Liver (tissue), 9 donors: Measurements from ENCODE around the gene EMD. TPM values are rescaled to one million over a fixed set of nuclear protein-coding genes. Genes with fewer than 3 reads are reported as not detected.
"Not testable (repeated sequence)": the region's sequence is repeated elsewhere in the genome, so short reads cannot be mapped to it uniquely, and the experiment has no call there.

ENCODE experiments used
- DNase-seq: peaks from one replicate; pipeline ENCODE4 v3.0.0-alpha.2; 2017; ENCODE audit warnings: low spot score
- H3K27ac ChIP-seq, 2 donors: one replicate each; pipeline ENCODE4 v1.7.0; 2013; ENCODE audit warnings: inconsistent platforms in 2 of 2, low read length in 2 of 2, control low read depth in 1 of 2, low read depth in 1 of 2, mild to moderate bottlenecking in 1 of 2
- H3K27me3 ChIP-seq, 4 donors: one replicate each; pipeline versions ENCODE4 v1.6.1 to v1.7.0; 2013; ENCODE audit warnings: low read length in 3 of 4, inconsistent platforms in 1 of 4, mild to moderate bottlenecking in 1 of 4, moderate library complexity in 1 of 4; ENCODE audit not compliant: control insufficient read depth in 4 of 4, insufficient read depth in 4 of 4
- H3K36me3 ChIP-seq, 4 donors: one replicate each; pipeline versions ENCODE4 v1.6.1 to v1.7.0; 2013; ENCODE audit warnings: low read length in 3 of 4, mild to moderate bottlenecking in 3 of 4, low read depth in 1 of 4, moderate library complexity in 1 of 4; ENCODE audit not compliant: control insufficient read depth in 4 of 4, insufficient read depth in 3 of 4
- H3K4me1 ChIP-seq, 4 donors: one replicate each; pipeline versions ENCODE4 v1.6.1 to v1.7.0; 2013; ENCODE audit warnings: low read length in 3 of 4, mild to moderate bottlenecking in 3 of 4, moderate library complexity in 1 of 4; ENCODE audit not compliant: control insufficient read depth in 4 of 4, insufficient read depth in 4 of 4
- H3K4me3 ChIP-seq, 3 donors: one replicate each; pipeline versions ENCODE4 v1.6.1 to v1.7.0; 2013; ENCODE audit warnings: low read length in 3 of 3, control low read depth in 1 of 3, low read depth in 1 of 3, mild to moderate bottlenecking in 1 of 3
- H3K9ac ChIP-seq, 2 donors: one replicate each; pipeline ENCODE4 v1.7.0; 2013; ENCODE audit warnings: low read length in 2 of 2, mild to moderate bottlenecking in 2 of 2, moderate library complexity in 2 of 2, control low read depth in 1 of 2, low read depth in 1 of 2
- H3K9me3 ChIP-seq, 4 donors: one replicate each; pipeline versions ENCODE4 v1.6.1 to v1.7.0; 2013; ENCODE audit warnings: low read length in 3 of 4; ENCODE audit not compliant: control insufficient read depth in 4 of 4
- EGR1 ChIP-seq, 2 donors: IDR thresholded peaks; 2 replicates each; pipeline ENCODE4 v1.6.1; 2016 to 2018; ENCODE audit warnings: antibody characterized with exemption in 2 of 2, low read depth in 2 of 2
- FOXA2 ChIP-seq: IDR thresholded peaks from 2 replicates; pipeline ENCODE4 v1.6.1; 2016; ENCODE audit warnings: antibody characterized with exemption
- GABPA ChIP-seq, 2 donors: IDR thresholded peaks in 1 of 2; conservative IDR thresholded peaks in 1 of 2; 2 replicates each; pipeline ENCODE4 v1.6.1; 2016; ENCODE audit warnings: antibody characterized with exemption in 2 of 2, mild to moderate bottlenecking in 1 of 2, moderate library complexity in 1 of 2
- HNF4A ChIP-seq, 2 donors: conservative IDR thresholded peaks; 2 replicates each; pipeline ENCODE4 v1.6.1; 2016; ENCODE audit warnings: antibody characterized with exemption in 2 of 2, mild to moderate bottlenecking in 2 of 2
- HNF4G ChIP-seq: IDR thresholded peaks from 2 replicates; pipeline ENCODE4 v1.6.1; 2016; ENCODE audit warnings: antibody characterized with exemption
- JUND ChIP-seq, 2 donors: IDR thresholded peaks; 2 replicates each; pipeline ENCODE4 v1.6.1; 2016; ENCODE audit warnings: antibody characterized with exemption in 2 of 2
- NR2F2 ChIP-seq: IDR thresholded peaks from 2 replicates; pipeline ENCODE4 v1.6.1; 2016; ENCODE audit warnings: antibody characterized with exemption
- RAD21 ChIP-seq, 2 donors: IDR thresholded peaks; 2 replicates each; pipeline ENCODE4 v1.6.1; 2016; ENCODE audit warnings: antibody characterized with exemption in 2 of 2, mild to moderate bottlenecking in 2 of 2
- SP1 ChIP-seq: IDR thresholded peaks from 2 replicates; pipeline ENCODE4 v1.6.1; 2018; ENCODE audit warnings: antibody characterized with exemption, mild to moderate bottlenecking
- TAF1 ChIP-seq: conservative IDR thresholded peaks from 2 replicates; pipeline ENCODE4 v1.6.1; 2016; ENCODE audit warnings: antibody characterized with exemption, mild to moderate bottlenecking
- YY1 ChIP-seq: IDR thresholded peaks from 2 replicates; pipeline ENCODE4 v1.6.1; 2016; ENCODE audit warnings: antibody characterized with exemption, mild to moderate bottlenecking
- WGBS: extraction: QIAGEN DNeasy Blood & Tissue Kit; methylation state at CpG from one replicate; pipeline ENCODE4 v1.1.7; 2013; 5-methylcytosine and 5-hydroxymethylcytosine counted together
- polyA plus RNA-seq, 2 donors: library from polyadenylated mRNA; stranded (reverse) in 1 of 2; unstranded in 1 of 2; fragments of 200-250 nt in 1 of 2; fragments of >200 nt in 1 of 2; fragmentation: Nextera tagmentation in 1 of 2; extraction: Ambion mirVana in 1 of 2; gene quantifications; one replicate each; pipeline versions ENCODE4 v1.2.1 to v1.2.3, GENCODE V29; 2013 to 2015
- total RNA-seq, 2 donors: library from RNA; depleted of rRNA; stranded (reverse); fragments of >200 nt; gene quantifications; one replicate each; pipeline ENCODE4 v1.2.3, GENCODE V29; 2014
- TF ChIP-seq, protein P1 (sequence below): IDR thresholded peaks from 2 replicates; pipeline ENCODE4 v1.6.1; 2016; ENCODE audit warnings: antibody characterized with exemption
- TF ChIP-seq, protein P2 (sequence below): IDR thresholded peaks from 2 replicates; pipeline ENCODE4 v1.6.1; 2016; ENCODE audit warnings: antibody characterized with exemption
- TF ChIP-seq, protein P3 (sequence below): IDR thresholded peaks from 2 replicates; pipeline ENCODE4 v1.6.1; 2016; ENCODE audit warnings: antibody characterized with exemption
- TF ChIP-seq, protein P4 (sequence below): fragments of 150-350 bp; IDR thresholded peaks from 2 replicates; pipeline ENCODE4 v1.5.1; 2017; ENCODE audit warnings: improper control_type of control experiment, low read depth, low read length; ENCODE audit not compliant: missing input control
- donor health status: healthy.
- donor health status: healthy.
- donor health status: healthy.
- donor health status: healthy.
- donor health status: healthy.

Gene EMD
- total and polyA plus RNA-seq, 4 donors: 11.6 to 38.0 (median 17.0) TPM

DNA sequence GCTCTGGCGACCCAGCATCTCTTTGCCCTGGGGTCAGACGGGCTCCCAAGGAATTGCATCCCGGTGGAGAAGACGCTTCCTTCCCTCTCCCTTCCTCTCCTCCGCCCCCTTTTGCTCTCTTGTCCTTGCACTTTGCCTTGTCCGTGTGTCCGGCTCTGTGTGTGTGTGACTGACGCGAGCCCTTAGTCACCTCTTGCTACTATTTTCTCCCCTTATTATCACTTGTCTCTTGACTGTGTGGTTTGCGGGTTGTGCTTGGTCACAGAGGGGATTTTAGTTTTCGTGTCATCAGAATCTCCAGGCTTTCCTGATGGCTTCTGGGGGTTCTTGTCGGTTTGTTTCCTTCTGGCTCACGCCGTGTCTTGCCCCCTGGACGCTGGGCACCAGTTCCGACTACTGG lies 36.0 kb upstream of the EMD start:
- not testable (repeated sequence) for H3K4me1 ChIP-seq, DNase-seq, H3K9ac ChIP-seq, H3K27me3 ChIP-seq, H3K4me3 ChIP-seq, H3K9me3 ChIP-seq, H3K36me3 ChIP-seq, H3K27ac ChIP-seq
- WGBS: no CpG with 5 or more reads among the region's 16 CpGs

DNA sequence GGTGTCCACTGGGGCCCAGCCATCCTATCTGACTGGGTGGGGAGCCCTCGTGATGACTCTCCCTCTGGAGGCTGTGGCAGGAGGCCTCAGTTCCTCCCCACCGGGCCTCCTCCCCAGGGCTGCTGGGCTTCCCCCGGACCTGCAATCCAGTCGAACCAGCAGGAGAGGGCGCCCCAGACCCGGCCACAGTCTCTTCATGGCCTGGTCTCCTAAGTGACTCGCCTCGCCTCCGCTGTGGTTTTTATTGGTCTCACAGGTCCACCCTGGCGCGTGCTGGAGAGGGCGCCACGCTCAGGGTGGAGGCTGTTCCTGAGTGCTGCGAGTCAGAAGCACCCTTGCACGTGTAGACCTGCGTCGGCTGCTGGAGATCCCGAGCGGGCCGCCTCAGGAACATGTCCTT lies 35.5 kb upstream of the EMD start:
- no CpG with 5 or more reads among the region's 20 CpGs for WGBS
- not testable (repeated sequence) for H3K27ac ChIP-seq, H3K4me3 ChIP-seq, H3K36me3 ChIP-seq, H3K4me1 ChIP-seq, H3K27me3 ChIP-seq, DNase-seq, H3K9me3 ChIP-seq, H3K9ac ChIP-seq

DNA sequence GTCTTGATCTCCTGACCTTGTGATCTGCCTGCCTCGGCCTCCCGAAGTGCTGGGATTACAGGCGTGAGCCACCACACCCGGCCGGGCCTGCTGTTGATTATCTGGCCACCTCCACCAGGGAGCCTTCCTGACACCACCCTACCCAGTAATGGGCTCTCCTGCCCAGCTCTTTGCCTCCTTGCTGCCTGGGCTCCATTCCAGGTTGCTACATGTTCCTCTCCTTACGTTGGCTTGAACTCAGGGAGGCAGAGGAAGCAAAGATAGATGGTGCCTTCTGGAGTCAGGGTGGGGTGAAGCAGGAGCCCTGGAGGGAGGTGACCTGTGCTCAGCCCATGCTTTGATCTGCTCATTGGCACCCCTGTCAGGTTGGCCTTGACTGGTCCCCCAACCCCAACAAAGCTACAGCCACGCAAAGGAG lies 31.0 kb upstream of the EMD start:
- no peak overlapping the region for H3K9ac ChIP-seq
- no peak overlapping the region for H3K4me3 ChIP-seq
- TF ChIP-seq FOXA2 (no peak), EGR1 (IDR thresholded peaks at IDR 0.05; ENCODE audit: low read depth in 2 of 2) (no peak), JUND (IDR thresholded peaks at IDR 0.05) (no peak), RAD21 (IDR thresholded peaks at IDR 0.05) (no peak), HNF4G (no peak), NR2F2 (no peak), SP1 (no peak), HNF4A (conservative IDR thresholded peaks at IDR 0.05) (no peak), GABPA (IDR thresholded peaks at IDR 0.05 in 1 of 2, conservative IDR thresholded peaks at IDR 0.05 in 1 of 2) (no peak), YY1 (no peak), TAF1 (no peak)
- TF ChIP-seq, protein P1, sequence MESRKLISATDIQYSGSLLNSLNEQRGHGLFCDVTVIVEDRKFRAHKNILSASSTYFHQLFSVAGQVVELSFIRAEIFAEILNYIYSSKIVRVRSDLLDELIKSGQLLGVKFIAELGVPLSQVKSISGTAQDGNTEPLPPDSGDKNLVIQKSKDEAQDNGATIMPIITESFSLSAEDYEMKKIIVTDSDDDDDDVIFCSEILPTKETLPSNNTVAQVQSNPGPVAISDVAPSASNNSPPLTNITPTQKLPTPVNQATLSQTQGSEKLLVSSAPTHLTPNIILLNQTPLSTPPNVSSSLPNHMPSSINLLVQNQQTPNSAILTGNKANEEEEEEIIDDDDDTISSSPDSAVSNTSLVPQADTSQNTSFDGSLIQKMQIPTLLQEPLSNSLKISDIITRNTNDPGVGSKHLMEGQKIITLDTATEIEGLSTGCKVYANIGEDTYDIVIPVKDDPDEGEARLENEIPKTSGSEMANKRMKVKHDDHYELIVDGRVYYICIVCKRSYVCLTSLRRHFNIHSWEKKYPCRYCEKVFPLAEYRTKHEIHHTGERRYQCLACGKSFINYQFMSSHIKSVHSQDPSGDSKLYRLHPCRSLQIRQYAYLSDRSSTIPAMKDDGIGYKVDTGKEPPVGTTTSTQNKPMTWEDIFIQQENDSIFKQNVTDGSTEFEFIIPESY: no peak
- TF ChIP-seq, protein P2, sequence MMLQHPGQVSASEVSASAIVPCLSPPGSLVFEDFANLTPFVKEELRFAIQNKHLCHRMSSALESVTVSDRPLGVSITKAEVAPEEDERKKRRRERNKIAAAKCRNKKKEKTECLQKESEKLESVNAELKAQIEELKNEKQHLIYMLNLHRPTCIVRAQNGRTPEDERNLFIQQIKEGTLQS: no peak
- TF ChIP-seq, protein P3, sequence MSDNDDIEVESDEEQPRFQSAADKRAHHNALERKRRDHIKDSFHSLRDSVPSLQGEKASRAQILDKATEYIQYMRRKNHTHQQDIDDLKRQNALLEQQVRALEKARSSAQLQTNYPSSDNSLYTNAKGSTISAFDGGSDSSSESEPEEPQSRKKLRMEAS: no peak
- TF ChIP-seq, protein P4, sequence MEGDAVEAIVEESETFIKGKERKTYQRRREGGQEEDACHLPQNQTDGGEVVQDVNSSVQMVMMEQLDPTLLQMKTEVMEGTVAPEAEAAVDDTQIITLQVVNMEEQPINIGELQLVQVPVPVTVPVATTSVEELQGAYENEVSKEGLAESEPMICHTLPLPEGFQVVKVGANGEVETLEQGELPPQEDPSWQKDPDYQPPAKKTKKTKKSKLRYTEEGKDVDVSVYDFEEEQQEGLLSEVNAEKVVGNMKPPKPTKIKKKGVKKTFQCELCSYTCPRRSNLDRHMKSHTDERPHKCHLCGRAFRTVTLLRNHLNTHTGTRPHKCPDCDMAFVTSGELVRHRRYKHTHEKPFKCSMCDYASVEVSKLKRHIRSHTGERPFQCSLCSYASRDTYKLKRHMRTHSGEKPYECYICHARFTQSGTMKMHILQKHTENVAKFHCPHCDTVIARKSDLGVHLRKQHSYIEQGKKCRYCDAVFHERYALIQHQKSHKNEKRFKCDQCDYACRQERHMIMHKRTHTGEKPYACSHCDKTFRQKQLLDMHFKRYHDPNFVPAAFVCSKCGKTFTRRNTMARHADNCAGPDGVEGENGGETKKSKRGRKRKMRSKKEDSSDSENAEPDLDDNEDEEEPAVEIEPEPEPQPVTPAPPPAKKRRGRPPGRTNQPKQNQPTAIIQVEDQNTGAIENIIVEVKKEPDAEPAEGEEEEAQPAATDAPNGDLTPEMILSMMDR: no peak
- 77% methylated on average over 7 of the region's 7 CpGs for WGBS
- peaks cover 0 to 5% (median 1%) of the 10 kb centered on the region in 4 donors for H3K36me3 ChIP-seq
- no peaks in the 10 kb centered on the region for H3K27me3 ChIP-seq
- no peaks in the 10 kb centered on the region for H3K9me3 ChIP-seq
- peaks cover 0 to 14% (median 4%) of the 10 kb centered on the region in 4 donors for H3K4me1 ChIP-seq
- no peak for DNase-seq
- no peak overlapping the region for H3K27ac ChIP-seq
